H1 (cell line): Measurements from ENCODE around the gene PDGFD. TPM values are rescaled to one million over a fixed set of nuclear protein-coding genes. Genes with fewer than 3 reads are reported as not detected.

ENCODE experiments used
- CTCF ChIA-PET: fragments of 300-600 bp; sonication (Branson Sonifier 250); formaldehyde crosslinking; loops from one replicate; lab custom pipeline; 2021; ENCODE audit not compliant: partially characterized antibody; lab: Charles Lee
- POLR2A ChIA-PET: fragments of 300-600 bp; sonication (Branson Sonifier 250); formaldehyde crosslinking; loops from one replicate; lab custom pipeline; 2021; ENCODE audit warnings: inconsistent platforms; ENCODE audit not compliant: partially characterized antibody; lab: Charles Lee
- DNase-seq, 2 experiments: peaks; one replicate each; pipeline versions ENCODE4 v3.0.0 to v3.0.0-alpha.2; 2010 to 2022; ENCODE audit warnings: low spot score in 2 of 2, low read depth in 1 of 2, mixed read lengths in 1 of 2
- FAIRE-seq: peaks from 2 replicates; lab custom pipeline; 2011; peaks lifted over from hg19 to GRCh38; lab: Jason Lieb, UNC
- H2AFZ ChIP-seq: 2 replicates; pipeline ENCODE4 v1.8.1; 2012; ENCODE audit warnings: low read length, inconsistent platforms
- H2AK5ac ChIP-seq: 2 replicates; pipeline ENCODE4 v1.6.1; 2013; ENCODE audit warnings: low read depth, low read length
- H2BK120ac ChIP-seq: replicated peaks from 2 replicates; pipeline ENCODE3; 2013; ENCODE audit warnings: low read depth, low read length, inconsistent platforms
- H2BK12ac ChIP-seq: 2 replicates; pipeline ENCODE4 v1.6.1; 2013; ENCODE audit warnings: low read depth, low read length
- H2BK15ac ChIP-seq: 2 replicates; pipeline ENCODE4 v1.6.1; 2013; ENCODE audit warnings: low read length
- H2BK20ac ChIP-seq: 2 replicates; pipeline ENCODE4 v1.6.1; 2013; ENCODE audit warnings: low read length
- H2BK5ac ChIP-seq: 2 replicates; pipeline ENCODE4 v1.6.1; 2013; ENCODE audit warnings: low read depth, low read length
- H3K14ac ChIP-seq: 2 replicates; pipeline ENCODE4 v1.6.1; 2013; ENCODE audit warnings: inconsistent platforms; ENCODE audit not compliant: insufficient read length
- H3K18ac ChIP-seq: 2 replicates; pipeline ENCODE4 v1.6.1; 2013; ENCODE audit warnings: low read length; ENCODE audit errors: extremely low read depth
- H3K23ac ChIP-seq: 2 replicates; pipeline ENCODE4 v1.6.1; 2013; ENCODE audit warnings: inconsistent platforms; ENCODE audit not compliant: insufficient read length
- H3K23me2 ChIP-seq: 2 replicates; pipeline ENCODE4 v1.6.1; 2013; ENCODE audit warnings: low read depth, low read length
- H3K27ac ChIP-seq: 2 replicates; pipeline ENCODE4 v1.6.1; 2011; ENCODE audit warnings: low read depth, low read length, inconsistent platforms
- H3K27me3 ChIP-seq, 4 experiments: replicated peaks in 1 of 4; 1 replicate in 1 of 4; 2 replicates in 3 of 4; pipeline versions ENCODE4 v1.6.1 to v1.8.1; 2011 to 2013; ENCODE audit warnings: low read length in 3 of 4, mild to moderate bottlenecking in 3 of 4, inconsistent platforms in 2 of 4, mixed read lengths in 2 of 4, moderate library complexity in 1 of 4; ENCODE audit not compliant: control insufficient read depth in 3 of 4, insufficient read depth in 3 of 4; ENCODE audit errors: extremely low read depth in 1 of 4
- H3K36me3 ChIP-seq, 4 experiments: 2 replicates each; pipeline versions ENCODE4 v1.6.1 to v1.8.1; 2011 to 2013; ENCODE audit warnings: mild to moderate bottlenecking in 4 of 4, low read length in 3 of 4, moderate library complexity in 2 of 4, control low read depth in 1 of 4, inconsistent platforms in 1 of 4; ENCODE audit not compliant: insufficient read depth in 4 of 4, control insufficient read depth in 2 of 4
- H3K4ac ChIP-seq: replicated peaks from 2 replicates; pipeline ENCODE3; 2013; ENCODE audit warnings: low read length, low read depth, mixed read lengths, inconsistent platforms; ENCODE audit not compliant: insufficient read length
- H3K4me1 ChIP-seq, 4 experiments: replicated peaks in 1 of 4; 1 replicate in 1 of 4; 2 replicates in 3 of 4; pipeline versions ENCODE4 v1.6.1 to v1.8.1; 2011 to 2013; ENCODE audit warnings: low read length in 3 of 4, inconsistent platforms in 2 of 4, mixed read lengths in 1 of 4; ENCODE audit not compliant: insufficient read depth in 4 of 4, control insufficient read depth in 3 of 4
- H3K4me2 ChIP-seq, 2 experiments: 2 replicates each; pipeline versions ENCODE4 v1.6.1 to v1.8.1; 2011 to 2013; ENCODE audit warnings: low read depth in 2 of 2, low read length in 2 of 2, control low read depth in 1 of 2, inconsistent platforms in 1 of 2, mild to moderate bottlenecking in 1 of 2; ENCODE audit not compliant: insufficient read depth in 1 of 2
- H3K4me3 ChIP-seq, 4 experiments: fragments of 200-600, 300-600 bp in 1 of 4; sonication (generic), shearing (Covaris generic), sonication (Bioruptor Twin) in 1 of 4; 2 replicates each; pipeline versions ENCODE4 v1.5.1 to v1.8.1; 2011 to 2016; ENCODE audit warnings: low read length in 4 of 4, low read depth in 3 of 4, control low read depth in 2 of 4, inconsistent platforms in 2 of 4, mild to moderate bottlenecking in 2 of 4, mixed read lengths in 1 of 4, moderate library complexity in 1 of 4; ENCODE audit not compliant: insufficient read depth in 2 of 4; ENCODE audit errors: extremely low read depth in 1 of 4
- H3K56ac ChIP-seq: replicated peaks from 2 replicates; pipeline ENCODE3; 2013; ENCODE audit warnings: low read depth, mild to moderate bottlenecking, mixed read lengths, low read length, inconsistent platforms; ENCODE audit not compliant: insufficient read length
- H3K79me1 ChIP-seq: 2 replicates; pipeline ENCODE4 v1.6.1; 2013; ENCODE audit warnings: low read depth, low read length, control low read depth
- H3K79me2 ChIP-seq, 2 experiments: 2 replicates each; pipeline versions ENCODE4 v1.6.1 to v1.8.1; 2012 to 2013; ENCODE audit warnings: low read length in 2 of 2, mild to moderate bottlenecking in 2 of 2, inconsistent platforms in 1 of 2; ENCODE audit not compliant: insufficient read depth in 2 of 2, control insufficient read depth in 1 of 2
- H3K9ac ChIP-seq, 4 experiments: replicated peaks in 1 of 4; 1 replicate in 1 of 4; 2 replicates in 3 of 4; pipeline versions ENCODE4 v1.6.1 to v1.8.1; 2011 to 2013; ENCODE audit warnings: low read depth in 3 of 4, low read length in 3 of 4, control low read depth in 2 of 4, mild to moderate bottlenecking in 2 of 4, moderate library complexity in 2 of 4, inconsistent platforms in 1 of 4; ENCODE audit errors: extremely low read depth in 1 of 4
- H3K9me3 ChIP-seq, 2 experiments: 2 replicates each; pipeline versions ENCODE4 v1.6.1 to v1.8.1; 2012 to 2013; ENCODE audit warnings: mild to moderate bottlenecking in 2 of 2, moderate library complexity in 2 of 2, control low read depth in 1 of 2, inconsistent platforms in 1 of 2, low read depth in 1 of 2, low read length in 1 of 2, mixed read lengths in 1 of 2; ENCODE audit not compliant: insufficient read depth in 2 of 2
- H4K20me1 ChIP-seq, 2 experiments: replicated peaks in 1 of 2; 2 replicates each; pipeline versions ENCODE3 to v1.8.1; 2011 to 2013; ENCODE audit warnings: inconsistent platforms in 2 of 2, low read length in 2 of 2, mild to moderate bottlenecking in 1 of 2; ENCODE audit not compliant: insufficient read depth in 2 of 2, control insufficient read depth in 1 of 2
- H4K5ac ChIP-seq: 2 replicates; pipeline ENCODE4 v1.6.1; 2013; ENCODE audit warnings: low read length, low read depth, mixed read lengths, inconsistent platforms; ENCODE audit not compliant: insufficient read length
- H4K8ac ChIP-seq: 2 replicates; pipeline ENCODE4 v1.8.0; 2013; ENCODE audit warnings: mild to moderate bottlenecking, moderate library complexity, low read length, inconsistent platforms; ENCODE audit not compliant: insufficient read depth; ENCODE audit errors: extremely low read depth
- H4K91ac ChIP-seq: replicated peaks from 2 replicates; pipeline ENCODE3; 2013; ENCODE audit warnings: low read length, mixed read lengths, inconsistent platforms; ENCODE audit not compliant: insufficient read length
- BACH1 ChIP-seq: IDR thresholded peaks from 2 replicates; pipeline ENCODE4 v1.6.1; 2012; ENCODE audit warnings: low read length, improper control_type of control experiment
- GABPA ChIP-seq: IDR thresholded peaks from 2 replicates; pipeline ENCODE4 v1.6.1; 2011; ENCODE audit warnings: mild to moderate bottlenecking, low read length, moderate library complexity, borderline replicate concordance; ENCODE audit not compliant: insufficient read depth
- GTF2F1 ChIP-seq: IDR thresholded peaks from 2 replicates; pipeline ENCODE4 v1.6.1; 2012; ENCODE audit warnings: low read depth, low read length, improper control_type of control experiment, borderline replicate concordance
- MAX ChIP-seq: IDR thresholded peaks from 2 replicates; pipeline ENCODE4 v1.6.1; 2012; ENCODE audit warnings: inconsistent platforms
- RFX5 ChIP-seq: IDR thresholded peaks from 2 replicates; pipeline ENCODE4 v1.6.1; 2011; ENCODE audit warnings: low read depth, low read length, improper control_type of control experiment, borderline replicate concordance
- SP4 ChIP-seq: IDR thresholded peaks from 2 replicates; pipeline ENCODE4 v1.6.1; 2012; ENCODE audit warnings: low read length, inconsistent platforms
- SRF ChIP-seq: IDR thresholded peaks from 2 replicates; pipeline ENCODE4 v1.6.1; 2011; ENCODE audit warnings: mild to moderate bottlenecking, low read depth, low read length, moderate library complexity
- TEAD4 ChIP-seq: IDR thresholded peaks from 2 replicates; pipeline ENCODE4 v1.6.1; 2012; ENCODE audit warnings: low read depth, low read length, inconsistent platforms, mixed read lengths
- polyA plus RNA-seq, 7 experiments: library from polyadenylated mRNA; depleted of rRNA in 3 of 7; stranded (reverse) in 5 of 7; unstranded in 2 of 7; fragments of >200 nt in 5 of 7; fragments of 200-250 nt in 2 of 7; gene quantifications; 1 replicate in 5 of 7; 2 replicates in 1 of 7; 4 replicates in 1 of 7; pipeline versions ENCODE4 v1.2.1 to v1.2.3, GENCODE V29; 2011 to 2013; ENCODE audit warnings: missing spikeins in 2 of 7, mixed read lengths in 2 of 7
- total RNA-seq: library from RNA; stranded (reverse); fragmentation: NEBNext Ultra II Directional; extraction: Animal tissue kit (Norgen Biotek cat#: 25700); gene quantifications from 2 replicates; pipeline ENCODE4 v1.2.1, GENCODE V29; 2021

PDGFD gene
- total and polyA plus RNA-seq, 2 of the 8 experiments (the other 6 are each of a cell fraction or from before 2014, with no cell fraction given) = 1.1 to 3.9 TPM

- no peak overlapping the region for H2BK12ac ChIP-seq
- no peaks in the 10 kb centered on the region for H3K36me3 ChIP-seq
- H2BK120ac ChIP-seq = no peak overlapping the region
- POLR2A ChIA-PET = no interaction called here
- no peak overlapping the region for H3K9ac ChIP-seq
- no peaks in the 10 kb centered on the region for H3K4me1 ChIP-seq
- no peak overlapping the region for H2BK15ac ChIP-seq
- H2BK5ac ChIP-seq = no peak overlapping the region
- no peak overlapping the region for H4K5ac ChIP-seq
- no peaks in the 10 kb centered on the region for H3K23me2 ChIP-seq
- no peak overlapping the region for H3K4ac ChIP-seq
- no peak overlapping the region for H3K56ac ChIP-seq
- no peak overlapping the region for H4K8ac ChIP-seq
- H3K79me2 ChIP-seq = no peaks in the 10 kb centered on the region
- no peak overlapping the region for H2BK20ac ChIP-seq
- no peak overlapping the region for H3K14ac ChIP-seq
- no peak overlapping the region for H3K23ac ChIP-seq
- no peaks in the 10 kb centered on the region for H3K79me1 ChIP-seq
- DNase-seq = no peak
- H4K20me1 ChIP-seq = no peaks in the 10 kb centered on the region
- H2AK5ac ChIP-seq = no peak overlapping the region
- H4K91ac ChIP-seq = no peak overlapping the region
- H3K4me2 ChIP-seq = no peak overlapping the region
- TF ChIP-seq SP4 = no peak
- TF ChIP-seq MAX = no peak
- no peak for TF ChIP-seq RFX5
- no peak for TF ChIP-seq BACH1
- no peak for TF ChIP-seq GABPA
- TF ChIP-seq GTF2F1 = no peak
- TF ChIP-seq SRF = no peak
- no peak for TF ChIP-seq TEAD4
- H2AFZ ChIP-seq = no peak overlapping the region
- no peak for FAIRE-seq
- CTCF ChIA-PET = interaction anchor here (0.7 to 6.5 kb wide), 6 partner anchors 12 to 413 kb away, joined by 3 to 26 read pairs (median 4); no protein-coding TSS in a partner anchor
- H3K9me3 ChIP-seq = no peaks in the 10 kb centered on the region
- H3K27me3 ChIP-seq = no peaks in the 10 kb centered on the region
- no peak overlapping the region for H3K18ac ChIP-seq
- H3K4me3 ChIP-seq = no peak overlapping the region
- H3K27ac ChIP-seq = no peak overlapping the region
These were observed 68.2 kb downstream of the PDGFD start for GRCh38 chr11:104095791-104096190.
